ENCODE data around the gene QARS1. TPM values are rescaled to one million over a fixed set of nuclear protein-coding genes. Genes with fewer than 3 reads are reported as not detected.

The QARS1 gene
- total RNA-seq, 4 donors from 2014 or later, result 297 to 451 (median 380) TPM

GRCh38 chr3:49132073-49132436 lies 27.5 kb upstream of the QARS1 start:
- Histone ChIP-seq H3K4me1 (peaks cover 44% of the 10 kb centered on the region), H3K27ac (peak overlapping the region; percentile 87), H3K36me3 (peaks cover 13% of the 10 kb centered on the region), H3K27me3 (no peaks in the 10 kb centered on the region), H3K4me3 (peak overlapping the region; percentile 73), H3K9me3 (no peaks in the 10 kb centered on the region)
- TF ChIP-seq POLR2A (IDR thresholded peaks at IDR 0.05), result no peak
- TF ChIP-seq, protein P1, sequence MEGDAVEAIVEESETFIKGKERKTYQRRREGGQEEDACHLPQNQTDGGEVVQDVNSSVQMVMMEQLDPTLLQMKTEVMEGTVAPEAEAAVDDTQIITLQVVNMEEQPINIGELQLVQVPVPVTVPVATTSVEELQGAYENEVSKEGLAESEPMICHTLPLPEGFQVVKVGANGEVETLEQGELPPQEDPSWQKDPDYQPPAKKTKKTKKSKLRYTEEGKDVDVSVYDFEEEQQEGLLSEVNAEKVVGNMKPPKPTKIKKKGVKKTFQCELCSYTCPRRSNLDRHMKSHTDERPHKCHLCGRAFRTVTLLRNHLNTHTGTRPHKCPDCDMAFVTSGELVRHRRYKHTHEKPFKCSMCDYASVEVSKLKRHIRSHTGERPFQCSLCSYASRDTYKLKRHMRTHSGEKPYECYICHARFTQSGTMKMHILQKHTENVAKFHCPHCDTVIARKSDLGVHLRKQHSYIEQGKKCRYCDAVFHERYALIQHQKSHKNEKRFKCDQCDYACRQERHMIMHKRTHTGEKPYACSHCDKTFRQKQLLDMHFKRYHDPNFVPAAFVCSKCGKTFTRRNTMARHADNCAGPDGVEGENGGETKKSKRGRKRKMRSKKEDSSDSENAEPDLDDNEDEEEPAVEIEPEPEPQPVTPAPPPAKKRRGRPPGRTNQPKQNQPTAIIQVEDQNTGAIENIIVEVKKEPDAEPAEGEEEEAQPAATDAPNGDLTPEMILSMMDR (IDR thresholded peaks at IDR 0.05), result no peak
- TF ChIP-seq EP300 (IDR thresholded peaks at IDR 0.05), result no peak
- WGBS, result 24% methylated on average over 5 of the region's 9 CpGs
- DNase-seq (ENCODE audit: low spot score in 2 of 2), result no peak

- no peak for DNase-seq (ENCODE audit: low spot score in 2 of 2)
- H3K27me3 ChIP-seq, result no peaks in the 10 kb centered on the region
- peak overlapping the region; percentile 73 for H3K4me3 ChIP-seq
- peaks cover 44% of the 10 kb centered on the region for H3K4me1 ChIP-seq
- peak overlapping the region; percentile 87 for H3K27ac ChIP-seq
- WGBS, result 92% methylated on average over 2 of the region's 6 CpGs
- TF ChIP-seq EP300 (IDR thresholded peaks at IDR 0.05) (no peak), POLR2AphosphoS5 (IDR thresholded peaks at IDR 0.05) (no peak), POLR2A (IDR thresholded peaks at IDR 0.05) (no peak)
- TF ChIP-seq, protein P1 (IDR thresholded peaks at IDR 0.05), result no peak
- peaks cover 15% of the 10 kb centered on the region for H3K36me3 ChIP-seq
- no peaks in the 10 kb centered on the region for H3K9me3 ChIP-seq
These were observed 27.0 kb upstream of the QARS1 start for GRCh38 chr3:49131576-49131975.

- 80% methylated on average over 4 of the region's 12 CpGs for WGBS
- Histone ChIP-seq H3K4me3 (no peak overlapping the region), H3K4me1 (peaks cover 44% of the 10 kb centered on the region), H3K36me3 (peaks cover 20% of the 10 kb centered on the region), H3K27me3 (no peaks in the 10 kb centered on the region), H3K27ac (no peak overlapping the region), H3K9me3 (no peaks in the 10 kb centered on the region)
- TF ChIP-seq EP300 (IDR thresholded peaks at IDR 0.05), result no peak
- TF ChIP-seq POLR2AphosphoS5 (IDR thresholded peaks at IDR 0.05), result no peak
- TF ChIP-seq, protein P1 (IDR thresholded peaks at IDR 0.05), result no peak
- TF ChIP-seq POLR2A (IDR thresholded peaks at IDR 0.05), result no peak
- DNase-seq (ENCODE audit: low spot score in 2 of 2), result no peak
These were observed 26.5 kb upstream of the QARS1 start for GRCh38 chr3:49131040-49131439.

DNA sequence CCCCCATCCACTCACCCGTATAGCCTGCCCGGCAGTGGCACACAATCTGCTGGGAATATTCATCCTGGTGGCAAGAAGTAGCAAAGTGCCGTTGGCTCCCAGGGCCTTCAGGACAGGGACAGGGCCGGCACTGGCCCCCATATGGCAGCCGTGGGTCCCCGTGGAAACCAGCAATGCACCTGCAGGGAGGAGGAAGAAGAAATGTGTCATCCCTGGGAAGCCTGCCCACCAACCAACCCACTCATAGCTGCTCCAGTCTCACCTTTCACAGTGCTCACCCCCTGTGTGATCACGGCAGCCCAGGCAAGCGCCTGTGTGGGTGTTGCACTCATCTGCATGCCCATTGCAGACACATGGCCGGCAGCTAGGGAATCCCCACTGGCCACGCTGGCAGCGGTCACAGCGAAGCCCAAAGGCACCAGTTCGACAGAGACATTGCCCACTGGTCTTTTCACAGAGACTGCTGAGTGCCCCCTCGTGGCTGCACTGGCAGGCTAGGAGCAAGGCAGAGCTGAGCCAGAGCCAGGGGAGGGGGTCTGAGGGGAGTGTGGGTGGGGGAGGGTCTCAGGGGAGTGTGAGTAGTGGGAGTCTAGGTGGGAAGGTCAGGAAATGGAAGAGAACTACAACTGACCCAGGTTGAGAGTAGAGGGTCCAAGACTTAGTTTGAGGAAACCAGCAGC lies 20.6 kb upstream of the QARS1 start:
- TF ChIP-seq, protein P1 (IDR thresholded peaks at IDR 0.05), result no peak
- TF ChIP-seq EP300 (IDR thresholded peaks at IDR 0.05), result no peak
- TF ChIP-seq POLR2AphosphoS5 (IDR thresholded peaks at IDR 0.05), result no peak
- no peak for TF ChIP-seq POLR2A (IDR thresholded peaks at IDR 0.05)
- 83% methylated on average over 7 of the region's 14 CpGs for WGBS
- H3K4me1 ChIP-seq, result peaks cover 6% of the 10 kb centered on the region
- H3K27ac ChIP-seq, result no peak overlapping the region
- no peak overlapping the region for H3K4me3 ChIP-seq
- no peak for DNase-seq (ENCODE audit: low spot score in 2 of 2)
- no peaks in the 10 kb centered on the region for H3K9me3 ChIP-seq
- peaks cover 69% of the 10 kb centered on the region for H3K36me3 ChIP-seq
- H3K27me3 ChIP-seq, result no peaks in the 10 kb centered on the region

GRCh38 chr3:49124203-49124602 lies 19.6 kb upstream of the QARS1 start:
- H3K9me3 ChIP-seq, result no peaks in the 10 kb centered on the region
- H3K27me3 ChIP-seq, result no peaks in the 10 kb centered on the region
- peaks cover 65% of the 10 kb centered on the region for H3K36me3 ChIP-seq
- peaks cover 14% of the 10 kb centered on the region for H3K4me1 ChIP-seq
- TF ChIP-seq EP300 (IDR thresholded peaks at IDR 0.05), result no peak
- no peak for TF ChIP-seq POLR2A (IDR thresholded peaks at IDR 0.05)
- TF ChIP-seq, protein P1 (IDR thresholded peaks at IDR 0.05), result no peak
- no peak for TF ChIP-seq POLR2AphosphoS5 (IDR thresholded peaks at IDR 0.05)
- 86% methylated on average over 6 of the region's 7 CpGs for WGBS
- no peak overlapping the region for H3K4me3 ChIP-seq
- no peak for DNase-seq (ENCODE audit: low spot score in 2 of 2)
- H3K27ac ChIP-seq, result no peak overlapping the region

Measured in suprapubic skin (tissue), 4 donors.